DOHH2 (cell line): ENCODE results near the gene ALAS1.

ENCODE experiments used
- CTCF ChIP-seq: fragments of 200-600 bp; sonication (generic); IDR thresholded peaks from one replicate; pipeline ENCODE4 v1.5.1; 2014; ENCODE audit warnings: antibody characterized with exemption, mild to moderate bottlenecking, low read depth, low read length; ENCODE audit not compliant: poor library complexity, severe bottlenecking
- EZH2phosphoT487 ChIP-seq: fragments of 200-600 bp; sonication (generic); IDR thresholded peaks from 2 replicates; pipeline ENCODE4 v1.6.1; 2017; ENCODE audit warnings: borderline replicate concordance, mild to moderate bottlenecking, antibody characterized with exemption, low read length, moderate library complexity, mixed read lengths

GRCh38 chr3:52227766-52228165 lies 29.8 kb downstream of the ALAS1 start:
- TF ChIP-seq CTCF (no peak), EZH2phosphoT487 (no peak)
